Right ventricle myocardium inferior (tissue), 1 donor: ENCODE results near the gene EZR. TPM values are rescaled to one million over a fixed set of nuclear protein-coding genes. Genes with fewer than 3 reads are reported as not detected.
A peak's percentile ranks its signal among the peaks of the same experiment; 100 is the strongest.

Source experiments
- ATAC-seq: fragments of 200-7000 bp; cut with Tn5 transposase; one replicate; pipeline ENCODE4 v1.9.1; 2020; ENCODE audit warnings: mild to moderate bottlenecking, moderate library complexity
- DNase-seq: peaks from one replicate; pipeline ENCODE4 v3.0.0; 2021; ENCODE audit errors: missing footprints
- intact Hi-C: fragments of 100-400 bp; cut with DNase I; formaldehyde crosslinking; loops from one replicate; pipeline ENCODE4 v1.11.0; 2022
- microRNA-seq: library from miRNA; unstranded; fragments of <30 nt; microRNA quantifications from one replicate; pipeline ENCODE4 v1.2.0, GENCODE V29; 2020
- total RNA-seq: library from RNA; stranded (reverse); fragmentation: NEBNext Ultra II Directional; extraction: Animal tissue kit (Norgen Biotek cat#: 25700); gene quantifications from one replicate; pipeline ENCODE4 v1.2.1, GENCODE V29; 2021
- donor health status: DM: no; HTN: yes; CAD: no; lungs with severe emphysema.

Gene EZR
- total RNA-seq, 1 donor from 2014 or later: 203 TPM

DNA sequence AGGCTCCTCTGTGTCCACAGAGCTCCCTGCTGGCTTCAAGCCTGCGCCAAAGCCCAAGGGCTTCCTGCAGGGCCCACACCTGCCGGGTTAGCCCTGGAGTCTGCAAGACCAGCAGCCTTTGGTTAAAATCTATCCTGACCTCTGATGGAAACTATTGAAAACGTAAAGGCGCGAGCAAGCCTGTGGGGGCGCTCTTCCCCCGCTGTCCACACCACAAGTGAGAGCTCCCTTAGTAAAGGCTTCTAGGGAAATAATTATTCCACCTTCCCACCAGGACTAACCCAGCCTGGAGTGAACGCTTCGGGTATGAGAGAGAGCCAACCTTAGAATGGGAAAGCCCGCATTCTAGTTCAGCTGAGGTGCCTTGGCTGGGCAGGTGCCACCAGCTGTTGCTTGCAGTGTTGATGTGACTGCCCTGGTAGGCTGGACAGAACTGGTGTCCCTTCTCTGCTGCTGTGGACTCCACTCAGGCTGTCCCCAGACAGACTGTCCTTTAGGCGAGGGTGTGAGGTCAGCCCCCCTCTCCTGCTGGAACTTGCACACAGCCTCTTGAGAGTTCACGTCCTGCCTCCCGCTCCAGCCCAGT lies 100.6 kb downstream of the EZR start:
- ATAC-seq (peak; percentile 24), DNase-seq (no peak)
- intact Hi-C loops: no loop called here

DNA sequence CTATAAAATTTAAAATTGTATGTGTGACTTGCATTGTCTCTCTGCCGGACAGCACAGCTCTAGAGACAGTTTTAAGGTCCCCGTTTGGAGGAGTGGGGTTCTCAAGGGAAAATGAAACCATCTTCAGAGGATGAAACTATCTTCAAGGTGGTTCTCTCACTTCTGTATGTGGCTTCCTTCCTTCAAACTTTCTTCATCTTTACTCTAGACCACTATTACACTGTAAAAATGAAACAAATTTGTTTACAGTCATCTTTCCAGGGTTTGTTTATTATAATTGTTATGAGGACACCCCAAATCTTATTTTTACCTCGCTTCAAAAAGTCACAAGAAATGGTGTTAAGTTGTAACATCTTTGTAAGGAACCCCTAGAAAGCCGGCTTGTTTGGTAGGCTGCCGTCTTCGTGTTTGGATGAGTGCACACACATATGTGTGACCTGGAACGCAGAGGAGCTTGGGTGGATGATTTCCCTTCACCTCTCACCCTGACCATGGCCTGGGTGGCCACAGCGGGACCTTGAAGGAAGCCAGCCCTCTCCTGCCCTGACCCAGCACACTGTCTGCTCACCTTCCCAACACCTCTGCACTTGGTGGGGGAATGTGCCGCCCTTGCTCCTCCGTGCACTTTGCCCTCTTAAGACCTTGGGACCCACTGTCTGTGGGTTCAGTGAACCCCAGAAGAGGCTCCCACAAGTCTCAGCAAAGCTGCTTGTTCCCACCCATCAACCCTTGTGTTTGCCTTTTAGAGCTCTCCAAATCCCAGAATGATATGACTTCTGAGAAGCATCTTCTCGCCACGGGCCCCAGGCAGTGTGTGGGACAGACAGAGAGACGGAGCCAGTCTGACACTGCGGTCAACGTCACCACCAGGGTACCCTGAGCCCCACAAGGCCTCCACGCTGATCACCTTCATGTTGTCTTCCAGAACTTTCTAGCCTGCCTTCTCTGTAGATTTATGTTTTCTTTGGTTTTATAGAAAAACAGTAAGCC lies 101.5 kb downstream of the EZR start:
- ATAC-seq (no peak), DNase-seq (no peak)
- intact Hi-C loops: no loop called here

Small RNA genes within 50 kb of the gene (microRNA-seq; reads per million reads assigned to microRNA genes)
- gene MIR3918: not detected

Other genes starting within 250 kb of the EZR start
- gene DYNLT1, start 174.6 kb downstream of the EZR start, total RNA-seq: 145 TPM
- gene SYTL3, start 169.3 kb downstream of the EZR start, total RNA-seq: 10.8 TPM
- 10.6 TPM for gene RSPH3, start 180.8 kb upstream of the EZR start, total RNA-seq
- gene TAGAP, start 225.6 kb upstream of the EZR start, total RNA-seq: 1.7 TPM